Lung (tissue), 12 donors: Measurements from ENCODE around the gene TGFBR3. TPM values are rescaled to one million over a fixed set of nuclear protein-coding genes. Genes with fewer than 3 reads are reported as not detected.

ENCODE experiments used
- ATAC-seq: fragments of 200-7000 bp; cut with Tn5 transposase; one replicate; pipeline ENCODE4 v1.9.1; 2020; ENCODE audit warnings: moderate number of reproducible peaks; ENCODE audit not compliant: insufficient read depth, low FRiP score
- DNase-seq, 3 donors: peaks; one replicate each; pipeline ENCODE4 v3.0.0-alpha.2; 2013 to 2017
- H3K27ac ChIP-seq, 2 donors: one replicate each; pipeline ENCODE4 v1.5.1; 2013; ENCODE audit warnings: mild to moderate bottlenecking in 2 of 2, moderate library complexity in 2 of 2, control low read depth in 1 of 2, inconsistent platforms in 1 of 2, low read depth in 1 of 2, low read length in 1 of 2
- H3K27me3 ChIP-seq, 3 donors: one replicate each; pipeline ENCODE4 v1.5.1; 2013; ENCODE audit warnings: low read length in 2 of 3; ENCODE audit not compliant: control insufficient read depth in 3 of 3, insufficient read depth in 3 of 3
- H3K36me3 ChIP-seq, 4 donors: one replicate each; pipeline ENCODE4 v1.5.1; 2013; ENCODE audit warnings: low read length in 4 of 4, mild to moderate bottlenecking in 1 of 4, moderate library complexity in 1 of 4; ENCODE audit not compliant: control insufficient read depth in 4 of 4, insufficient read depth in 4 of 4
- H3K4me1 ChIP-seq, 5 donors: one replicate each; pipeline ENCODE4 v1.5.1; 2013; ENCODE audit warnings: low read length in 5 of 5, mild to moderate bottlenecking in 2 of 5, moderate library complexity in 1 of 5; ENCODE audit not compliant: control insufficient read depth in 5 of 5, insufficient read depth in 5 of 5
- H3K4me3 ChIP-seq: one replicate; pipeline ENCODE4 v1.5.1; 2013; ENCODE audit warnings: mild to moderate bottlenecking, control low read depth, moderate library complexity
- H3K9ac ChIP-seq, 2 donors: one replicate each; pipeline ENCODE4 v1.5.1; 2013; ENCODE audit warnings: low read length in 2 of 2, control low read depth in 1 of 2; ENCODE audit not compliant: insufficient read depth in 1 of 2
- H3K9me3 ChIP-seq, 4 donors: one replicate each; pipeline ENCODE4 v1.5.1; 2013; ENCODE audit warnings: low read length in 3 of 4, mild to moderate bottlenecking in 1 of 4, moderate library complexity in 1 of 4; ENCODE audit not compliant: control insufficient read depth in 4 of 4, insufficient read depth in 3 of 4
- WGBS, 2 donors: extraction: QIAGEN DNeasy Blood & Tissue Kit; methylation state at CpG; one replicate each; pipeline ENCODE4 v1.1.7; 2013; 5-methylcytosine and 5-hydroxymethylcytosine counted together
- polyA plus RNA-seq, 2 donors: library from polyadenylated mRNA; stranded (reverse); fragments of 200-250 nt; gene quantifications; one replicate each; pipeline ENCODE4 v1.2.1, GENCODE V29; 2013
- total RNA-seq, 2 donors: library from RNA; depleted of rRNA in 1 of 2; stranded (reverse); fragments of >200 nt in 1 of 2; gene quantifications; one replicate each; pipeline ENCODE4 v1.2.1, GENCODE V29; 2014 to 2021
- TF ChIP-seq, protein P1 (sequence below): IDR thresholded peaks from 2 replicates; pipeline ENCODE4 v1.5.1; 2012; ENCODE audit warnings: mild to moderate bottlenecking; ENCODE audit errors: control extremely low read depth, extremely low read depth
- donor health status: control.
- donor health status: control.
- donor health status: Bipolar disorder and iron deficiency.
- donor health status: healthy.
- donor health status: DM: yes; HTN: yes; CAD: no.

Gene TGFBR3
- total and polyA plus RNA-seq, 4 donors = 13.1 to 99.6 (median 26.5) TPM

GRCh38 chr1:91700771-91701471 is 185.0 kb downstream of the TGFBR3 start:
- TF ChIP-seq, protein P1, sequence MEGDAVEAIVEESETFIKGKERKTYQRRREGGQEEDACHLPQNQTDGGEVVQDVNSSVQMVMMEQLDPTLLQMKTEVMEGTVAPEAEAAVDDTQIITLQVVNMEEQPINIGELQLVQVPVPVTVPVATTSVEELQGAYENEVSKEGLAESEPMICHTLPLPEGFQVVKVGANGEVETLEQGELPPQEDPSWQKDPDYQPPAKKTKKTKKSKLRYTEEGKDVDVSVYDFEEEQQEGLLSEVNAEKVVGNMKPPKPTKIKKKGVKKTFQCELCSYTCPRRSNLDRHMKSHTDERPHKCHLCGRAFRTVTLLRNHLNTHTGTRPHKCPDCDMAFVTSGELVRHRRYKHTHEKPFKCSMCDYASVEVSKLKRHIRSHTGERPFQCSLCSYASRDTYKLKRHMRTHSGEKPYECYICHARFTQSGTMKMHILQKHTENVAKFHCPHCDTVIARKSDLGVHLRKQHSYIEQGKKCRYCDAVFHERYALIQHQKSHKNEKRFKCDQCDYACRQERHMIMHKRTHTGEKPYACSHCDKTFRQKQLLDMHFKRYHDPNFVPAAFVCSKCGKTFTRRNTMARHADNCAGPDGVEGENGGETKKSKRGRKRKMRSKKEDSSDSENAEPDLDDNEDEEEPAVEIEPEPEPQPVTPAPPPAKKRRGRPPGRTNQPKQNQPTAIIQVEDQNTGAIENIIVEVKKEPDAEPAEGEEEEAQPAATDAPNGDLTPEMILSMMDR = no peak
- DNase-seq (no peak), ATAC-seq (no peak)
- H3K9me3 ChIP-seq = no peaks in the 10 kb centered on the region
- H3K27ac ChIP-seq = no peak overlapping the region
- 64 to 65% methylated on average over 8 of the region's 8 CpGs for WGBS, 2 donors
- H3K36me3 ChIP-seq = peaks cover 0 to 8% (median 1%) of the 10 kb centered on the region in 4 donors
- H3K9ac ChIP-seq = no peak overlapping the region
- H3K4me3 ChIP-seq = no peak overlapping the region
- peaks cover 6 to 28% (median 8%) of the 10 kb centered on the region in 5 donors for H3K4me1 ChIP-seq
- no peaks in the 10 kb centered on the region for H3K27me3 ChIP-seq

DNA sequence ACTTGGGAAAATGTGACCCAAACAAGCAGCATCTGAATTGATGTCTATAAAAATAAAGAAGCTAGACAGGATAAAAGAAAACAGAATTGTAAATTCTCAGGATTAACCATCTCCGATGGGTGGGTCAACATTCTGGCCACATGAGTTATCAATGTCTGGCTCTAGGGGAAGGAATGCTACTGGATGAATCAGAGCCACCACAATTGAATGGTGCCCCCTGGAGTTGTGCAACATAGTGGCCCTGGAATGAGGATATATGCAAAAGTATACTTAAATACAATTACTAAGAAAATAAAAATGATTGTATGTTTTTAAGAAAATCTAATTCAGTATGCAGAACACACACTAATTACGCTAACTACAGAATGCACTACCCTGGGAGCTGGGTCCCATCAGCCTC is 185.6 kb downstream of the TGFBR3 start:
- ATAC-seq (no peak), DNase-seq (no peak)
- Histone ChIP-seq H3K4me1 (peaks cover 6 to 28% (median 8%) of the 10 kb centered on the region in 5 donors), H3K27ac (peak overlapping the region in 1 of 2 donors; percentile 66), H3K9me3 (no peaks in the 10 kb centered on the region), H3K27me3 (no peaks in the 10 kb centered on the region), H3K4me3 (no peak overlapping the region), H3K36me3 (peaks cover 2 to 6% (median 4%) of the 10 kb centered on the region in 4 donors), H3K9ac (no peak overlapping the region)
- TF ChIP-seq, protein P1 = no peak
- WGBS, 2 donors = 98 to 100% methylated on average over 2 of the region's 2 CpGs

DNA sequence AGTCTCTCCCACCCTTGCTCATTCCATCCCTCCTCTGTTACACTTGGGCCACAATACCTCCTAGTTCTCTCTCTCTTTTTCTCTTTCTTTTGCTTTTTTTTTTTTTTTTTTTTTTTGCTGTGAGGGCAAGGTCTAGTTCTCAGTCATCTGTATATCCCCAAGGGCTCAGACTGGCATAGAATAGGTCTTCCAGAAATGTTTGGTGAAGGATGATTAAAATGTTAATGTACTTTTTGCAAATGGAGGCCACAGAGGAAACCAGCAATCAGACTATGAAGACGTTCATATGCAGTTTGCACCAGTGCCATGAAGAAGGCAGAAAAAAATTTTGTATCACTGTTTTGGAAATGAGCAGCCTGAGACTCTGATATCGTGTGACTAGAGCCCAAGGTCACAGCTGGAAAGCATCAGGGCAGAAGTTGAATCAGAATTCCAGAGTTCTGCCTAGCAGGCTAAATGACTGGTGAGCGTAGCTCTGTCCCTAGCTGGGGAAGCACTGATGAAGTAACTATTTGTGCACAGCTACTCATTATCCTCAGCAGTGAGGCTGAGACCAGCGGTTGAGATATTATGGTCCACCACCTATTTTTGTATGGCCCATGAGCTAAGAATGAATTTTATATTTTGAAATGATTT is 186.5 kb downstream of the TGFBR3 start:
- H3K4me3 ChIP-seq = no peak overlapping the region
- no peak overlapping the region for H3K9ac ChIP-seq
- 77 to 87% methylated on average over 4 of the region's 4 CpGs for WGBS, 2 donors
- peak overlapping the region; percentile 66 to 70 for H3K27ac ChIP-seq
- DNase-seq (peak; percentile 67 to 88 (median 88)), ATAC-seq (peak; percentile 42)
- H3K4me1 ChIP-seq = peaks cover 6 to 31% (median 8%) of the 10 kb centered on the region in 5 donors
- TF ChIP-seq, protein P1 = no peak
- no peaks in the 10 kb centered on the region for H3K9me3 ChIP-seq
- peaks cover 2 to 13% (median 5%) of the 10 kb centered on the region in 4 donors for H3K36me3 ChIP-seq
- no peaks in the 10 kb centered on the region for H3K27me3 ChIP-seq
